ENCODE measurements around the gene NTHL1.

DNA sequence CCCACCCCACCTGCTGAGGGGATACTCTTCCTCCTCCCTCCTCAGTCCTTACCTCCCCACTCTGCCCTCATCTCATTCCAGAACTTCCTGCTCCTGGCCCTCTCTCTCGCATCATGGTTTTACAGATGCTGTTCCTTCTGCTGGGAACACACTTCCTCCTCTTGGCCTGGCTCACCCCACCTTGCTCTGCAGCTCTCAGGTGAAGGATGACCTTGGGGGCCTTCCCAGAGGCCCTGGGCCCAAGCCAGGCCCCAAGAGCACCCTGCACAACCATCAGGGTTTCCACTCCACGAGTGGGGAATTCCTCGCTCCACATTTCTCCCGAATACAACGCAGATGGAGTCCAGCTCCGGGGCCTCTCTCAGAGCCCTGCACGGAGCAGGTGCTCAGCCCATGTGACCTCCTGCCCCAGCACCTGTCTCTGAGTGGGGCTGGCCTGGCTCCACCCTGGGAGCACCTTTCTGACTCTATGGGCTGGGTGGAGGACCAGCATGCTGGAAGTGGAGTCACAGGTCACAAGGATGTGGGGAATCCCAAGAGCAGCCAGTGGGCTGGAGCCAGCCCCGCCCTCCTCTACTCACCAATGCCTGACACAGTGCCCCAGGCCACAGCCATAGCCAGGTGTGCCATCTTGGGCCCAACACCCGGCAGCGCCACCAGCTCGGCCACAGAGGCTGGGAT is 4.5 kb downstream of the NTHL1 start:
- TF ChIP-seq, protein P1, sequence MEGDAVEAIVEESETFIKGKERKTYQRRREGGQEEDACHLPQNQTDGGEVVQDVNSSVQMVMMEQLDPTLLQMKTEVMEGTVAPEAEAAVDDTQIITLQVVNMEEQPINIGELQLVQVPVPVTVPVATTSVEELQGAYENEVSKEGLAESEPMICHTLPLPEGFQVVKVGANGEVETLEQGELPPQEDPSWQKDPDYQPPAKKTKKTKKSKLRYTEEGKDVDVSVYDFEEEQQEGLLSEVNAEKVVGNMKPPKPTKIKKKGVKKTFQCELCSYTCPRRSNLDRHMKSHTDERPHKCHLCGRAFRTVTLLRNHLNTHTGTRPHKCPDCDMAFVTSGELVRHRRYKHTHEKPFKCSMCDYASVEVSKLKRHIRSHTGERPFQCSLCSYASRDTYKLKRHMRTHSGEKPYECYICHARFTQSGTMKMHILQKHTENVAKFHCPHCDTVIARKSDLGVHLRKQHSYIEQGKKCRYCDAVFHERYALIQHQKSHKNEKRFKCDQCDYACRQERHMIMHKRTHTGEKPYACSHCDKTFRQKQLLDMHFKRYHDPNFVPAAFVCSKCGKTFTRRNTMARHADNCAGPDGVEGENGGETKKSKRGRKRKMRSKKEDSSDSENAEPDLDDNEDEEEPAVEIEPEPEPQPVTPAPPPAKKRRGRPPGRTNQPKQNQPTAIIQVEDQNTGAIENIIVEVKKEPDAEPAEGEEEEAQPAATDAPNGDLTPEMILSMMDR (IDR thresholded peaks at IDR 0.05), result no peak
- no peak for TF ChIP-seq POLR2A (IDR thresholded peaks at IDR 0.05)
